ENCODE results near the gene JAK2.

GRCh38 chr9:4967523-4967922, 17.5 kb upstream of the JAK2 start:
- TF ChIP-seq CTCF (conservative IDR thresholded peaks at IDR 0.05; ENCODE audit: low read depth, low read length) = no peak
- TF ChIP-seq POLR2A (IDR thresholded peaks at IDR 0.05; ENCODE audit: low read depth, low read length) = no peak
- no peak for TF ChIP-seq USF2 (IDR thresholded peaks at IDR 0.05; ENCODE audit: low read depth, low read length)
- TF ChIP-seq FOS (IDR thresholded peaks at IDR 0.05; ENCODE audit: low read depth, low read length) = no peak
- no peak for TF ChIP-seq RCOR1 (IDR thresholded peaks at IDR 0.05; ENCODE audit: insufficient replicate concordance, low read length)
- TF ChIP-seq RFX5 (IDR thresholded peaks at IDR 0.05; ENCODE audit: low read depth, low read length) = no peak
- TF ChIP-seq SMC3 (IDR thresholded peaks at IDR 0.05; ENCODE audit: low read depth, low read length) = no peak
- TF ChIP-seq MAZ (IDR thresholded peaks at IDR 0.05; ENCODE audit: borderline replicate concordance, low read depth, low read length) = no peak
- no peak for TF ChIP-seq CEBPB (IDR thresholded peaks at IDR 0.05; ENCODE audit: low read depth, low read length)
- TF ChIP-seq MAFK (IDR thresholded peaks at IDR 0.05; ENCODE audit: low read depth, low read length) = no peak
- TF ChIP-seq RAD21 (IDR thresholded peaks at IDR 0.05; ENCODE audit: low read length) = no peak
- no peak for TF ChIP-seq ELK1 (IDR thresholded peaks at IDR 0.05; ENCODE audit: borderline replicate concordance, low read depth, low read length)
- TF ChIP-seq MXI1 (IDR thresholded peaks at IDR 0.05; ENCODE audit: borderline replicate concordance, low read depth, low read length) = no peak
